Epithelial cell of esophagus (primary cell): Measurements from ENCODE around the gene MICALL2.
"Not testable (repeated sequence)": the region's sequence is repeated elsewhere in the genome, so short reads cannot be mapped to it uniquely, and the experiment has no call there.

Source experiments
- DNase-seq: peaks from one replicate; pipeline ENCODE4 v3.0.0; 2010; ENCODE audit warnings: low read depth
- H3K4me3 ChIP-seq: 2 replicates; pipeline ENCODE4 v1.5.1; 2011; ENCODE audit warnings: mild to moderate bottlenecking, low read length, control low read depth
- TF ChIP-seq, protein P1 (sequence below): IDR thresholded peaks from 2 replicates; pipeline ENCODE4 v1.5.1; 2011; ENCODE audit warnings: low read depth, mild to moderate bottlenecking, low read length, control low read depth, inconsistent platforms; ENCODE audit not compliant: insufficient read depth; ENCODE audit errors: missing control alignments

Gene MICALL2

DNA sequence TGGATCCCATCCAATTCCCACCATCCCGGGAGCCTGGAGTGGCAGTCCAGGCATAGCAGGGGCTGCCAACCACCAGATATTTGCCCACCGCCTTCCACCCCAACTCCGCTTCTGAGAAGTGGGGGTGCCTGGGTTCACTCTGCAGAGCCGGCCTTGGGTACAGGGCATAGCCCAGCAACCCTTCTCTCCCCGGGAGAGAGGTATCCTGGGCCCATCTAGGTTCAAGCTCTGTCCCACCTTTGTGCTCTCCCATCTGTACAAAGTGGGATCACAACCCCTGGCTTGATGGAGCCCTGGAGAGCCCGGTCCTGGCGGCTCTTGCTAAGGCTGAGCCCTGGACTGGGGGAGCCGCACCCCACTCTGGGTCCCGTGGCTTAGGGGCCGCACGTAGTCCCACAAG, 12.2 kb downstream of the MICALL2 start:
- no peak overlapping the region for H3K4me3 ChIP-seq
- TF ChIP-seq, protein P1, sequence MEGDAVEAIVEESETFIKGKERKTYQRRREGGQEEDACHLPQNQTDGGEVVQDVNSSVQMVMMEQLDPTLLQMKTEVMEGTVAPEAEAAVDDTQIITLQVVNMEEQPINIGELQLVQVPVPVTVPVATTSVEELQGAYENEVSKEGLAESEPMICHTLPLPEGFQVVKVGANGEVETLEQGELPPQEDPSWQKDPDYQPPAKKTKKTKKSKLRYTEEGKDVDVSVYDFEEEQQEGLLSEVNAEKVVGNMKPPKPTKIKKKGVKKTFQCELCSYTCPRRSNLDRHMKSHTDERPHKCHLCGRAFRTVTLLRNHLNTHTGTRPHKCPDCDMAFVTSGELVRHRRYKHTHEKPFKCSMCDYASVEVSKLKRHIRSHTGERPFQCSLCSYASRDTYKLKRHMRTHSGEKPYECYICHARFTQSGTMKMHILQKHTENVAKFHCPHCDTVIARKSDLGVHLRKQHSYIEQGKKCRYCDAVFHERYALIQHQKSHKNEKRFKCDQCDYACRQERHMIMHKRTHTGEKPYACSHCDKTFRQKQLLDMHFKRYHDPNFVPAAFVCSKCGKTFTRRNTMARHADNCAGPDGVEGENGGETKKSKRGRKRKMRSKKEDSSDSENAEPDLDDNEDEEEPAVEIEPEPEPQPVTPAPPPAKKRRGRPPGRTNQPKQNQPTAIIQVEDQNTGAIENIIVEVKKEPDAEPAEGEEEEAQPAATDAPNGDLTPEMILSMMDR, result no peak
- DNase-seq, result no peak

DNA sequence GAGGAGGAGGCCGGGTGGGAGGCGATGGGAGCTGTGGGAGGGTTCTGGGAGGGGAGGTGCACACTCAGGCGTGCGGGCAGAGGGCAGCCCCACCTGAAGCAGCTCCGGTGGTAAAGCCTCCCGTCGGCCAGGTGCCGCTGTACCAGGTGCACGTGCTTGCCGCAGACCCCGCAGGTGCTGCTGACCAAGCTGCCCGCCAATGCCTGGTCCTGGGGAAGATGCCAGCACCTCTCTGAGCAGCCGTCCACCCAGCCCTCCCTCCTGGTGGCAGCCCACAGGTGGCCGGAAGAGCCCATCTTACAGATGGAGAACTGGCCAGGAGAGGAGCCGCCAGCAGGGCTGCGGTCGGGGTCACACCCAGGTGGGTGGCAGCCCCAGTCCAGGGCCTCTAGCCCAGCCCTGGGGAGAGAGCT, 12.6 kb downstream of the MICALL2 start:
- TF ChIP-seq, protein P1, result no peak
- no peak overlapping the region for H3K4me3 ChIP-seq
- no peak for DNase-seq

DNA sequence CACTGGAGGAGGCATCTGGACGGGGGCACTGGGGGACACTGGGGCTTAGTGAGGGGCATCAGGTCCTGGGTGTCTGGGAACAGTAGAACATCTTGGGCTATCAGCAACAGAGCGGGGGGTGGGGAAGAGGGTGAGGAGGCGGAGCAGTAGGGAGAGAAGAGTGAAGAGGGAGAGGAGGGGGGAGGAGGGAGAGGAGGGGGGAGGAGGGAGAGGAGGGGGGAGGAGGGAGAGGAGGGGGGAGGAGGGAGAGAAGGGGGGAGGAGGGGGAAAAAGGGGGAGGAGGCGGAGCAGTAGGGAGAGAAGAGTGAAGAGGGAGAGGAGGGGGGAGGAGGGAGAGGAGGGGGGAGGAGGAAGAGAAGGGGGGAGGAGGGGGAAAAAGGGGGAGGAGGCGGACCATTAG, 13.2 kb downstream of the MICALL2 start:
- not testable (repeated sequence) for H3K4me3 ChIP-seq, DNase-seq

DNA sequence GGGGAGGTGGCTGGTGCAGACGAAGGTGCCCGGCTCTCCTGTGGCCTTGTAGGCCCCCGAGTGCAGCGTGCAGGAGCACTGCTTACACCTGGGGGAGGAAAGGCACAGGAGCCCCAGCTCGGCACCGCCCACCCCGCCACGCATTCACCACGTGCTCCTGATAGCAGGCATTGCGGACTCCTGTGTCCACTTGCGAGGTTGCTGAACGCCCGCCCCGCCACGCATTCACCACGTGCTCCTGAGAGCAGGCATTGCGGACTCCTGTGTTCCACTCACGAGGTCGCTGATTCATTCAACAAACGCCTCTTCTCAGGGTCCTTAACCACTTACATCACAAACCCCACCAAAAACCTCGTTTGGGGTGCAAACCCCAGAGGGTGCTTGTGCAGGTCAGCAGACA, 13.9 kb downstream of the MICALL2 start:
- no peak overlapping the region for H3K4me3 ChIP-seq
- DNase-seq, result no peak
- TF ChIP-seq, protein P1, result no peak

DNA sequence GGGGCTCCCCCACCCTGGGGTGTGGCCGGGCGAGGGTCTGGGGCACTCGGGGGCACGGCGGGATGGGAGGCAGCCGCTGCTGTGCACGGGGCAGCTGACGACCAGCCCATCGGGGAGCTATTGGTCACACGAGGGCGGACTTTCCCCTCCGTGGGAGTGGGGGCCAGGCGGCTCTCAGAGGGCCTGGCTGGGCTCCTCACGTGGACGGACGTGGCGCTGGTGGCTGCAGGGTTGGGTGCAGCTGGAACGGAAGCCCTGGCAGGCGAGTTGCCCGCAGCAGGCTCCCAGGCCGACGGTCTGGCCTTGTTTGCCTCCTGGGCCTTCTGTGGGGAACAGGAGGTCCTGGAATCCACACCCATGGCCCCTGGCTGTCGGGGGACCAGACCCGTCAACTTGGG, 14.3 kb downstream of the MICALL2 start:
- DNase-seq, result no peak
- no peak overlapping the region for H3K4me3 ChIP-seq
- TF ChIP-seq, protein P1, result no peak

DNA sequence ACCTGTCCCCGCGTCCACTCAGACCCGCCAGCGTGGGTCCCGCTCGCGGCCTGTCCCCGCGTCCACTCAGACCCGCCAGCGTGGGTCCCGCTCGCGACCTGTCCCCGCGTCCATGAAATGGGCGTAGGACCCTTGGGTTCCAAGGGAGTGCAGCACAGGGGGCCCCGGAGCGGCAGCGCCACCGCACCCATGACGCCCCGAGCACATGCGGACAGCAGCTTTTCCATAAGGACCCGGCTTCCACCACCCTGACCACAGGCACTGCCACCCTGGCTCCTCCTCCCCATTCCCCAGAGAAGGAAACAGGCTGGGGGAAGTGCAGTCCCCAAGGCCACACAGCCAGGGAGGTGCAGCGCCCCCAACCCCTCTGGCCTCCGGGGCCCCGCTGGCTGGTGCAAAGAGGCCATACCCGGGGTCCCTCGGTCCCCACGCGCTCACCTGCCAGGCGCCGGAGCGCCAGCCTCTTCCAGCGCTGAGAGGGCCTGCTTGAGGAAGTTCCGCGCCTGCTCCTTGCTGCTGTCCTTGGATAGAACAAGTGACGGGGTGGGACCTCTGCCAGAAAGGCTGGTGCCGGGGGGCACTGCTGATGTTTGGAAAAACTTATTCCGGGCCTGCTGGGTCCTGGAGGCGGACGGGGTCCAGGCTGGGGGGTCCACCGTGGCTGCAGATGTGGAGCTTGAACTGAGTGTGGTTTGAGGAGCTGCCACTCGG, 14.9 kb downstream of the MICALL2 start:
- no peak for DNase-seq
- no peak overlapping the region for H3K4me3 ChIP-seq
- TF ChIP-seq, protein P1, result no peak

DNA sequence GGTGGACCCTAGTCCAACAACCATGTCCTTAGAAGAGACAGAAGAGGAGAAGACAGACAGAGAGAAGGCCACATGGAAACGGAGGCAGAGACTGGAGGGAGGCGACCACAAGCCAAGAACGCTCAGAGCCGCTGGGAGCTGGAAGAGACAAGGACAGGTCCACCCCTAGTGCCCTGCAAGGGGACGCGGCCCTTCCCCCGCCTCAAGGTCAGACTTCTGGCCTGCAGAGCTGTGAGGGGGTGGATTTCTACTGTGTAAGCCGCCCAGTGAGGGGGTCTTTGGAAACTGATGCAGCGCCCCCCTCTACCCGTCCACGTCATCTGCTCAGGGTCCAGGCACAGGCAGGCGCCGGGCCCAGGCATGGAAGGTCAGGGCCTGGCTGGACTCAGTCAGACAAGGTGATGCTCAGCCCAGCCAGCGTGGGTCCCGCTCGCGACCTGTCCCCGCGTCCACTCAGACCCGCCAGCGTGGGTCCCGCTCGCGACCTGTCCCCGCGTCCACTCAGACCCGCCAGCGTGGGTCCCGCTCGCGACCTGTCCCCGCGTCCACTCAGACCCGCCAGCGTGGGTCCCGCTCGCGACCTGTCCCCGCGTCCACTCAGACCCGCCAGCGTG, 15.6 kb downstream of the MICALL2 start:
- not testable (repeated sequence) for DNase-seq, H3K4me3 ChIP-seq
